Hematopoietic multipotent progenitor cell (in vitro differentiated cells): ENCODE measurements around the gene NEK3. TPM values are rescaled to one million over a fixed set of nuclear protein-coding genes. Genes with fewer than 3 reads are reported as not detected.
"Not testable (repeated sequence)": the region's sequence is repeated elsewhere in the genome, so short reads cannot be mapped to it uniquely, and the experiment has no call there.

ENCODE experiments used
- DNase-seq, 3 donors: peaks; one replicate each; pipeline ENCODE4 v3.0.0-alpha.2; 2011 to 2015; ENCODE audit warnings: low read depth in 2 of 3, low spot score in 2 of 3
- total RNA-seq: library from RNA; depleted of rRNA; stranded (reverse); fragments of >200 nt; gene quantifications from one replicate; pipeline ENCODE4 v1.2.3, GENCODE V29; 2012

The NEK3 gene
- total RNA-seq, 1 donor: 6.7 TPM

GRCh38 chr13:52127378-52127777, 32.0 kb downstream of the NEK3 start:
- DNase-seq: no peak

GRCh38 chr13:52125547-52125946, 33.9 kb downstream of the NEK3 start:
- no peak for DNase-seq

- no peak for DNase-seq
Observed at GRCh38 chr13:52118595-52118994, 40.8 kb downstream of the NEK3 start.

GRCh38 chr13:52118095-52118494, 41.3 kb downstream of the NEK3 start:
- no peak for DNase-seq

GRCh38 chr13:52112591-52112990, 46.8 kb downstream of the NEK3 start:
- no peak for DNase-seq

GRCh38 chr13:52109116-52109670, 50.2 kb downstream of the NEK3 start:
- no peak for DNase-seq

GRCh38 chr13:52105841-52106240, 53.6 kb downstream of the NEK3 start:
- no peak for DNase-seq

- DNase-seq: no peak
Observed at GRCh38 chr13:52104624-52105023, 54.8 kb downstream of the NEK3 start.

GRCh38 chr13:52103386-52103785, 56.0 kb downstream of the NEK3 start:
- DNase-seq: no peak

GRCh38 chr13:52102423-52102822, 57.0 kb downstream of the NEK3 start:
- DNase-seq: not testable (repeated sequence)

GRCh38 chr13:52097197-52097596, 62.2 kb downstream of the NEK3 start:
- no peak for DNase-seq

- no peak for DNase-seq
Observed at GRCh38 chr13:52096748-52097147, 62.6 kb downstream of the NEK3 start.

GRCh38 chr13:52096062-52096461, 63.3 kb downstream of the NEK3 start:
- DNase-seq: no peak

- DNase-seq: no peak
Observed at GRCh38 chr13:52092087-52092486, 67.3 kb downstream of the NEK3 start.

- no peak for DNase-seq
Observed at GRCh38 chr13:52091473-52091872, 67.9 kb downstream of the NEK3 start.

- no peak for DNase-seq
Observed at GRCh38 chr13:52085421-52085820, 74.0 kb downstream of the NEK3 start.

GRCh38 chr13:52084981-52085380, 74.4 kb downstream of the NEK3 start:
- not testable (repeated sequence) for DNase-seq

Other genes with a start within 250 kb of the NEK3 start
- 14.0 TPM for gene ATP7B, start 148.1 kb downstream of the NEK3 start, total RNA-seq
- gene ALG11, start 147.2 kb downstream of the NEK3 start, total RNA-seq: 6.2 TPM
- 4.0 TPM for gene UTP14C, start 134.9 kb downstream of the NEK3 start, total RNA-seq
- 0.27 TPM for gene NEK5, start 30.5 kb downstream of the NEK3 start, total RNA-seq
- 1.1 TPM for gene THSD1, start 246.6 kb upstream of the NEK3 start, total RNA-seq